SK-N-SH (cell line): ENCODE results near the gene UNC13B.

Experiments used
- ELF1 ChIP-seq: IDR thresholded peaks from 2 replicates; pipeline ENCODE4 v1.4.0; 2012
- EP300 ChIP-seq, 2 experiments: IDR thresholded peaks; 2 replicates each; pipeline versions ENCODE4 v1.4.0 to v1.6.1; 2012; ENCODE audit warnings: borderline replicate concordance in 1 of 2, low read depth in 1 of 2, low read length in 1 of 2
- EZH2phosphoT487 ChIP-seq: fragments of 200-600 bp; sonication (generic); IDR thresholded peaks from 2 replicates; pipeline ENCODE4 v1.6.1; 2017; ENCODE audit warnings: low read depth, mixed run types, mild to moderate bottlenecking, antibody characterized with exemption, moderate library complexity, borderline replicate concordance
- IRF3 ChIP-seq: fragments of 150-350 bp; IDR thresholded peaks from 2 replicates; pipeline ENCODE4 v1.6.1; 2016; ENCODE audit warnings: mild to moderate bottlenecking, low read depth, low read length
- JUND ChIP-seq: IDR thresholded peaks from 2 replicates; pipeline ENCODE4 v1.4.0; 2012
- POLR2AphosphoS5 ChIP-seq: IDR thresholded peaks from 2 replicates; pipeline ENCODE4 v1.6.1; 2012; ENCODE audit warnings: low read depth, low read length
- TAF1 ChIP-seq: IDR thresholded peaks from 2 replicates; pipeline ENCODE4 v1.6.1; 2012; ENCODE audit warnings: low read depth, mild to moderate bottlenecking, low read length, moderate library complexity, borderline replicate concordance

GRCh38 chr9:35179347-35180280 lies 17.8 kb downstream of the UNC13B start:
- TF ChIP-seq EP300 (IDR thresholded peaks at IDR 0.05; ENCODE audit: borderline replicate concordance in 1 of 2, low read depth in 1 of 2, low read length in 1 of 2): no peak
- TF ChIP-seq JUND: no peak
- TF ChIP-seq IRF3: no peak
- TF ChIP-seq EZH2phosphoT487: no peak
- no peak for TF ChIP-seq TAF1
- TF ChIP-seq POLR2AphosphoS5: no peak
- TF ChIP-seq ELF1: no peak
